Stimulated activated CD4-positive, alpha-beta T cell treated with anti-CD3 and anti-CD28 coated beads, Interleukin-1b, Interleukin-23, amount 100 ng/mL, for 48 hours (primary cell): ENCODE measurements around the gene A3GALT2.

Experiments
- DNase-seq: peaks from one replicate; pipeline ENCODE4 v3.0.0-alpha.2; 2020

Gene A3GALT2

GRCh38 chr1:33288976-33289857 lies 31.7 kb downstream of the A3GALT2 start:
- no peak for DNase-seq

- no peak for DNase-seq
Observed at GRCh38 chr1:33287317-33287716, 33.6 kb downstream of the A3GALT2 start.

GRCh38 chr1:33286451-33287185 lies 34.3 kb downstream of the A3GALT2 start:
- no peak for DNase-seq

- no peak for DNase-seq
Observed at GRCh38 chr1:33284049-33284448, 36.8 kb downstream of the A3GALT2 start.

GRCh38 chr1:33282791-33283190 lies 38.1 kb downstream of the A3GALT2 start:
- DNase-seq = no peak

GRCh38 chr1:33281554-33282303 lies 39.2 kb downstream of the A3GALT2 start:
- no peak for DNase-seq

DNA sequence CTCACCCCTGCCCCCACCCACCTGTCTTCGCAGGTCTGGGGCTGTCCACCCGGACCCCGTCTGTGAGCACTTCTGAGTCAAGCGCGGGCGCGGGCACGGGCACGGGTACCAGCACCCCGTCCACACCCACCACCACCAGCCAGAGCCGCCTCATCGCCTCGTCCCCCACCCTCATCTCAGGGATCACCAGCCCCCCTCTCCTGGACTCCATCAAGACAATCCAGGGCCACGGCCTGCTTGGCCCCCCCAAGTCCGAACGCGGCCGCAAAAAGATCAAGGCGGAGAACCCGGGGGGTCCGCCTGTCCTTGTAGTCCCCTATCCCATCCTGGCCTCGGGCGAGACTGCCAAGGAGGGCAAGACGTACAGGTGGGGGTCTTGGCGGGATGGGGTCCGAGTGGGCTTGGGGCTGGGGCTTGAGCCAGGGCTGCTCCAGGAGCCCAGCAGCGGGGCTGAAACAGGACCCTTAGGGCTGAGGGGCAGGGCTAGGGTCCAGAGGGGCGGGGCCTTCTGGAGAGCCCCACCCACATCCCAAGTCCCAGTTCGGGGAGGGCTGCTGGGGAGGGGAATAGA lies 40.7 kb downstream of the A3GALT2 start:
- DNase-seq = no peak

DNA sequence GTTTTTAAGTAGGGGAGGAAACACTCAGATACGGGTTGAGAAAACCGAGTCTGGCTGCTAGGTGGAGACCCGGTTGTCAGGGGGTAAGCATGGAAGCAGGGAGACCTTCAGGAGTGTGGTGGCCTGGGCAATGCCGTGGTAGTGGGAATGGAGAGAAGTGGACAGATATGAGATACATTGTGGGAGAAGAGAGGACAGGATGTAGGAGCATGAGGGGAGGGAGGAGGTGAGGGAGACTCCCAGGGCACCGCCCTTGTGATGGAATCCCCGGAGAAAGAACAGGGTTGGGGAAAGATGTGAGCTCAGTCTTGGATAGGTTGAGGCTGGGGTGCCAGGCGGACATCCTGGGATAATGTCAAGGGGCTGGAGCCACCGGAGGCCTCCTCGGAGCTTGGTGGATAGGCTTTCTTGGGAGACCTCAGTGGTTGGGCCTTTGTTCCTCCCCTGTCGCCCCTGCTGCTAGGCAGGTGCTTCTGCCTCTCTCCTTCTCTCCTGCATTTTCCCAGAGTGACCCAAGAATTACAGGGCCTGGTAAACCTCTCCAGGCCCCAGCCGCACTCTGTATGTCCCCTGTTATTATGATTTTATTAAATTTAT lies 43.3 kb downstream of the A3GALT2 start:
- no peak for DNase-seq

GRCh38 chr1:33276573-33277298 lies 44.2 kb downstream of the A3GALT2 start:
- no peak for DNase-seq

DNA sequence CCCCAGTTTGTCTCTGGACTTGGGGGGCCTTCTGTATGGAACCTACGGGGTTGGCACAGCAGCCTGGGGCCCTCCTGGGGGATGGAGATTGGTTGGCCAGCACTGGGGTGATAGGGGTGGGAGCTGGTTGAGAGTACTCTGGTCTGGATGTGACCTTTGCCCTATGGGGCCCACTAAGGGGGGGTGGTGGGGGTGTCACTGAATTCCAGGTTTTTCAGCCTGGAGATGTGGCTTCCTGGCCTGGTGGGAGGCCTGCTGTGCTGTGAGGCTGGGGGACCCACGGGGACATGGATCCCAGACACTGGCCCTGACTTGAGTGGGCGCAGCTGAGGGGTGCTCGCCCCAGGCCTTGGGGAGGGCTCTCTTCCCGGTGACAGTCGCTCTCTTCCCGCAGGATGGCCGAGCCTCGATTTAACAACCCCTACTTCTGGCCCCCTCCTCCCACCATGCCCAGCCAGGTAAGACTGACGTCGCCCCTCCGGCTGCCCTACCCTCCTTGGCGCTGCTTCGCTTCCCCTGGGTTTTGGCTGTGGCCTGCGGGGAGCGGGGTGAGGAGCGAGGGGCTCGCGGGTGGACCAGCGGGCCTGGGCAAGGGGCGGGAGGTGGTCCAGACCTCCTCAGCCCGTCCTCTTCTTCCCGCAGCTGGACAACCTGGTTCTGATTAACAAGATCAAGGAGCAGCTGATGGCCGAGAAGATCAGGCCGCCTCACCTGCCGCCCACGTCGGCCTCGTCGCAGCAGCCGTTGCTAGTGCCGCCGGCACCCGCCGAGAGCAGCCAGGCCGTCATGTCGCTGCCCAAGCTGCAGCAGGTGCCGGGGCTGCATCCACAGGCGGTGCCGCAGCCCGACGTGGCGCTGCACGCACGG lies 45.0 kb downstream of the A3GALT2 start:
- DNase-seq = no peak

DNA sequence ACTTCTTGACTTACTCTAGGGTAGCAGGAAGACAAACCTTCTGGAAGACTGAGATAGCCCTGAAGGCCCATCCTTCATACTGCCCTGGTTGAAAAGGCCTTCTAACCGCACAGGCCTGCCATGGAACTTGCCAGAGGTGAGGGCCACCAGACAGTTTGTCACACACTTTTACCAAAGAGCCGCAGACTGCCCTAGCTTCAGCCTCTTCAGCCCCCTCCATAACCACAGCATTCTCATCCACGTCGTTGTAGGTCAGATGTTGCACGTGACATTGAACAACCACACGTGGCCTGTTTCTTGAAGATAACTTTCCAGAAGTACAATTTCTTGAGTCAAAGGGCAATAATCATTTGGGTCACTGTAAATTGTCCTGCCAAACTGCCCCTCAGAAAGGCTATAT lies 45.7 kb downstream of the A3GALT2 start:
- no peak for DNase-seq

DNA sequence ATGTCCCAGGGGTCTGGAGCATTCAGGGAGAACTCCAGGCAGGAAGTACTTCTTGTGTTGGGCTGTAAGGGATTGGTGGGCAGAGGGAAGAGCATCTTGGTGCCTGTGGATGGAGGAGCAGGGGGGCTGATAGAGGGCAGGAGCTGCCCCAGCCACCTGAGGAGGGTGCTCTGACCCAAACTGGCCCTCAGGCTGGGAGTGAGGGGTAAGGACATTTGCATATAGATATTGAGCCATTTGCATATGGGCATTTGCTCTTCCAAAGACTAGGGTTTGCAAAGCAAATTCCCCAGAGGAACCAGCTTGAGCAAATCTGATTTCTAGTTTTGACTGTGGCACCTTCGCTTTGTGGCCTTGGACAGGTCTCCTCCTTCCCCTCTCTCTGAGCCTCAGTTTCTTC lies 46.5 kb downstream of the A3GALT2 start:
- DNase-seq = no peak

- no peak for DNase-seq
Observed at GRCh38 chr1:33273961-33274371, 46.9 kb downstream of the A3GALT2 start.

GRCh38 chr1:33273406-33273805 lies 47.5 kb downstream of the A3GALT2 start:
- DNase-seq = no peak

- no peak for DNase-seq
Observed at GRCh38 chr1:33272930-33273329, 48.0 kb downstream of the A3GALT2 start.

GRCh38 chr1:33272509-33272908 lies 48.4 kb downstream of the A3GALT2 start:
- no peak for DNase-seq

GRCh38 chr1:33271666-33272505 lies 49.0 kb downstream of the A3GALT2 start:
- no peak for DNase-seq

DNA sequence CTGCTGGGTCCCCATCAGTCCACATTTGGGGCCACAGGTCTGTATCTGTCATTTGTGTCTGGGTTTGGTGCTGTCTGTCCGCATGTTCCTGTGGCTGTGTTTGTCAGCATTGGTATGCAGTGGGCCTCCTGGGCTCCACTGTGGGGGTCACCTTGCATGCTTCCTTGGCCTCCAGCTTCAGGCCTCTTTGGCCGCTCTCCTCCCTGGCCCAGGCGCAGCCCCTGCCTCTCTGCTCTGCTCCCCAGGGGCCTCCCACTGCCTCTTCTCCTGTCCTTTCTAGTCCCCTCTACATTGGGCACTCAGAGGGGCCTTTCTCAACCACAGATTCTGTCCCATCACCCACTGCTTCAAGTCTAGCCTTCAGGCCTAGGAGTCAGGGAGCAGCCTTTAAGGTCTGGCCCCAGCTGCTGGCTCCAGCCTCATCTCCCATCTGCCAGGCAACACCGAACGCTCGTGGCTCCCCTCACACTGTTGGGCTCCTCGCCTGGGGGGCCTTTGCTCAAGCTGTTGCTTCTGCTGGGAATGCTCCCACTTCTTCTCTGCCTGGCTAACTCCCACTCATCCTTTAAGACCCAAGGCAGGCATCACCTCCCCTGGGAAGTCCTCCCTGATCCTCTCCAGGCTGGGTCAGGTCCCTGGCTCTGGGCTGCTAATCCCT lies 50.0 kb downstream of the A3GALT2 start:
- no peak for DNase-seq

GRCh38 chr1:33270379-33270778 lies 50.5 kb downstream of the A3GALT2 start:
- no peak for DNase-seq
